HG03135 (cell line): ENCODE results near the gene SLC35E4.
"Not testable (repeated sequence)": the region's sequence is repeated elsewhere in the genome, so short reads cannot be mapped to it uniquely, and the experiment has no call there.

Experiments used
- ATAC-seq: cut with Tn5 transposase; IDR thresholded peaks from one replicate; pipeline ENCODE4 v1.9.1; 2021; ENCODE audit warnings: mild to moderate bottlenecking, moderate library complexity; ENCODE audit not compliant: unreplicated experiment

The SLC35E4 gene

GRCh38 chr22:30610299-30610698, 25.3 kb upstream of the SLC35E4 start:
- no peak for ATAC-seq

- no peak for ATAC-seq
Observed at GRCh38 chr22:30611197-30611596, 24.4 kb upstream of the SLC35E4 start.

DNA sequence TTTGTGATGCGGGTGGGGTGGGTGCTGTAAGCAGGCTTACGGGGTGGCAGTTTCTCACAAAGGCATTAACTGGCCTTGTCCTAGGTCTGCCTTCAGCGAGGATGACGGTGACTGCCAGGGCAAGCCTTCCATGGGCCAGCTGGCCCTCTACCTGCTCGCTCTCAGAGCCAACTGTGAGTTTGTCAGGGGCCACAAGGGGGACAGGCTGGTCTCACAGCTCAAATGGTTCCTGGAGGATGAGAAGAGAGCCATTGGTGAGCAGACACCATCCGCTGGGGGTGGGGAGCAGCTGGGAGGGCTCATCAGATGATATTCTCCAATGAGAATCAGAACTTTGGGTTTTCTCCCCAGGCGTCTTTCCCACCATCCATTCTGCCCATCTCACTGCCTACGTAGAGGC, 22.8 kb upstream of the SLC35E4 start:
- ATAC-seq = no peak

GRCh38 chr22:30614268-30614667, 21.3 kb upstream of the SLC35E4 start:
- ATAC-seq = no peak

DNA sequence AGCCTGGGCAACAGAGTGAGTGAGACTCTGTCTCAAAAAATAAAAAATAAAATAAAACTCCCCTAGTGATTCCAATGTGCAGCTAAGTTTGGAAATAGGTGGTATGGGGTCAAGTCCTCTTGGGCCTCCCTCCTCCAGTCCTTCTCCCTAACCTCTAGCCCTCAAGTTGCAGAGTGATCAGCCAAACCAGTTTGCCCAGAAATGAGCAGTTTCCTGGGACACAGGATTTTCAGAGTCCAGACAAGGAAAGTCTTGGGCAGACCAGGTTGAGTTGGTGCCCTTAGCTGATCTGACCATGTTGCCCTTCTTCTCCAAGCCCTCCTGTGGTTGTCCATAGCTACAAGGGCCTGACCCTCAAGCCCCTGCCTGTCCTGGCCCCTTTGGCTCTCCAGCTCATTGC, 20.7 kb upstream of the SLC35E4 start:
- ATAC-seq = no peak

DNA sequence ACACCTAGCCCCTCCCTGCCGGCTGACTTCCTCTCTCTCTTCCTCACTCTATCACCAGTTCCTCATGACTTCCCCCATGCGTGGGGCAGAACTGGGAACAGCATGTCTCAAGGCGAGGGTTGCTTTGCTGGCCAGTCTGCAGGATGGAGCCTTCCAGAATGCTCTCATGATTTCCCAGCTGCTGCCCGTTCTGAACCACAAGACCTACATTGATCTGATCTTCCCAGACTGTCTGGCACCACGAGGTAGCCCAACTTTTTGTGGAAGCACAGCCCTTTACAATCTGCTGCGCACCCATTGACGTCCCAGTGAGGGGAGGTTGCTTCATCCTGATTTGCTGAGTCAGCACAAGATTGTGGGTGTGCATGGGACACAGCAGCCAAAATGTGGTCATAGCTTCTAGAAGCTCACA, 20.0 kb upstream of the SLC35E4 start:
- ATAC-seq = no peak

DNA sequence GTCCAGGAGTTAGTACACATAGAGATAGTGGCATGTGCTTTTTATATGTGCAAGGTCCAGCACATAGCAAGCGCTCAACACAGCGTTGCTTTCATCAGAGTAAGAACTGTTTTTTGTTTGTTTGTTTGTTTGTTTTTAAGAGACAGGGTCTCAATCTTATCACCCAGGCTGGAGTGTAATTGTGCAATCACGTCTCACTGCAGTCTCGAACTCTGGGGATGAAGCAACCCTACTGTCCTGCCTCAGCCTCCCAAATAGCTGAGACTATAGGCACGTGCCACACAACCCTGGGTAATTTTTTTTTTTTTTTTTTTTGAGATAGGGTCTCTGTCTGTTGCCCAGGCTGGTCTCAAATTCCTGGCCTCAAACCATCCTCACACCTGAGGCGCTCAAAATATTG, 17.8 kb upstream of the SLC35E4 start:
- no peak for ATAC-seq

- not testable (repeated sequence) for ATAC-seq
Observed at GRCh38 chr22:30619909-30620308, 15.7 kb upstream of the SLC35E4 start.

DNA sequence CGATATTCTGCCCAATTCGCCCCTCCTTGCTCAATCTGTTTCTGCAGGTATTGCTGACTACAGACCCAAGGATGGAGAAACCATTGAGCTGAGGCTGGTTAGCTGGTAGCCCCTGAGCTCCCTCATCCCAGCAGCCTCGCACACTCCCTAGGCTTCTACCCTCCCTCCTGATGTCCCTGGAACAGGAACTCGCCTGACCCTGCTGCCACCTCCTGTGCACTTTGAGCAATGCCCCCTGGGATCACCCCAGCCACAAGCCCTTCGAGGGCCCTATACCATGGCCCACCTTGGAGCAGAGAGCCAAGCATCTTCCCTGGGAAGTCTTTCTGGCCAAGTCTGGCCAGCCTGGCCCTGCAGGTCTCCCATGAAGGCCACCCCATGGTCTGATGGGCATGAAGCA, 9.2 kb upstream of the SLC35E4 start:
- ATAC-seq = no peak

DNA sequence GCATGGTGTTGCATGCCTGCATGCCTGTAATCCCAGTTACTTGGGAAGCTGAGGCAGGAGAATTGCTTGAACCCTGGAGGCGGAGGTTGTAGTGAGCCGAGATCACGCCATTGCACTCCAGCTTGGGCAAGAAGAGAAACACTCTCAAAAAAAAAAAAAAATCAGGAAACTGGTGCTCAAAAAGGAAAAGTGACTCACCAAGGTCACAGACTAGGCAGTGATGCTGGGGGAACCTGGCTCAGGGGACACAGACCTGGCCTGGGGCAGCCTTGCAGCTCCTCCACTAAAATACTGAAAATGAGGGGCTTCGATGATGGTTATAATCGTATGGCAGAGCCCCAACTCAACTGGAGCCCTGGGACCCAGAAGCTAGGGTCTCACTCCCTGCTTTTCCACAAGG, 8.1 kb upstream of the SLC35E4 start:
- no peak for ATAC-seq

DNA sequence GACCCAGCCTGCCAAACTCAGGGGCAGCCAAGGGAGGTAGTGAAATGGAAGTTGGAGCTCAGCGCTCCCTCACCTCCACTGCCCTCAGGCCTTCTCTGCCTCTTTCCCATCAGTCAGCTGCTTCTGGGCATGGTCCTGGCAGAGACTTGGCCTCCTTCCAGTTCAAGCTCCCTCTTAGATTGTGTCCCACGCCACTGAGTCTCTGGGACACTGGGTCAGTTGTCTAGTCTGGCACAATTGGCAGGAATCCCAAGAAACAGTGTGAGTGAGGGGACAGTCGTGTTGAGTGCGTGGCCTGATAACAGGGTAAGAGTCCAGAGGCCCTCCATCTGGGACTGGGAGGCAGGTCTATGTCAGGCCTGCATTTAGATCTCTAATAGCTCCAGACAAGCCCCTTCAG, 7.1 kb upstream of the SLC35E4 start:
- no peak for ATAC-seq

- not testable (repeated sequence) for ATAC-seq
Observed at GRCh38 chr22:30631469-30631868, 4.1 kb upstream of the SLC35E4 start.

DNA sequence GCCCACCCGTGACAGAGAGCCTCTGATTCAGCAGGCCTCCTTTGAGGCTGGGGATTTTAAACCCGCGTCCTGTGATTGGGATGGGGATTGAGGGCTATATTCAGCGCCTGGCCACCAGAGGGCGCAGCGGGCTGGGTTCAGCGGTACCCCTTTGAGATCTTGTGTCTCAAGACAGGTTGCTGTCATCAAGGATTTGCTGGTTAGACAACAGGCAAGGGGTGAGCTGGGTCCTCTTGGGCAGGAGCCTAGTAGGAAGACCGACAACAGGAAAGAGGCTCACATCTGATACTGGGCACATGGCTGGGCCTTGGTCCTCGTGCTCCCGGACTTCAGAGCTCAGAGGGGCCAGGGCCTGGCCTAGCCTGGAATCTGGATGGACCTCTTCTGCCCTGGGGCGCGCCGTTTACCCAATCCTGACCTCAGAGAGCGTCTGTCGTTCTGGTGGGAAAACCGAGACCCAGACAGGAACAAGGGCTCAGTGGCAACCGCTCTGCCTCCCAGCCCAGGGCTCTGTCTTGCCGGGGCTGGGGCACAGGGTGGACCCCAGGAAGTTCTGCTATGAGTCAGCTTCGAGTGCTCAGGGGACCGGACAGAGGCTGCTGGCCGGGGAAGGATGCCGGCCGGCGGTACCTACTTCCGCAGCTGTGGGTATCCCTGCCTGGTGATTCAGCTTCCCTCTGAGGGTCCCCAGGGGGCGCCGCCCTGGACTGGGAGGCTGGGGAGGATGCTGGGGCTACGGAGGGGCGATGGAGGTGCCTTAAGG, 929 bp upstream of the SLC35E4 start:
- ATAC-seq = peak; percentile 50

DNA sequence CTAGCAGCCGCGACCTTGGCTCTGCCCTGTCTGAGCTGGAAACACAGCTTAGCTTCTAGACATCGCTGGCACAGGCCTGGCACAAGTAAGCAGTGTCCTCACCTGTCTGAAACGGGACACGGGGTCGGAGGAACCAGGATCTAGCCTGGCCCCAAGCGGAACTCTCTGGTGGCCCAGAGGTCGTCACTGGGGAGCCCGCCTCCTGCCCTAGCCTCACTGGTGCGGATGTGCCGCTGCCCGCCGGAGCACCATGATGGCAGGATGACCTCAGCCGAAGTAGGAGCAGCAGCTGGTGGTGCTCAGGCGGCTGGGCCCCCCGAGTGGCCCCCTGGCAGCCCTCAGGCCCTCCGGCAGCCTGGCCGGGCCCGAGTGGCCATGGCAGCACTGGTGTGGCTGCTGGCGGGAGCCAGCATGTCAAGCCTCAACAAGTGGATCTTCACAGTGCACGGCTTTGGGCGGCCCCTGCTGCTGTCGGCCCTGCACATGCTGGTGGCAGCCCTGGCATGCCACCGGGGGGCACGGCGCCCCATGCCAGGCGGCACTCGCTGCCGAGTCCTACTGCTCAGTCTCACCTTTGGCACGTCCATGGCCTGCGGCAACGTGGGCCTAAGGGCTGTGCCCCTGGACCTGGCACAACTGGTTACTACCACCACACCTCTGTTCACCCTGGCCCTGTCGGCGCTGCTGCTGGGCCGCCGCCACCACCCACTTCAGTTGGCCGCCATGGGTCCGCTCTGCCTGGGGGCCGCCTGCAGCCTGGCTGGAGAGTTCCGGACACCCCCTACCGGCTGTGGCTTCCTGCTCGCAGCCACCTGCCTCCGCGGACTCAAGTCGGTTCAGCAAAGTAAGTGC, 871 bp downstream of the SLC35E4 start:
- ATAC-seq = no peak

DNA sequence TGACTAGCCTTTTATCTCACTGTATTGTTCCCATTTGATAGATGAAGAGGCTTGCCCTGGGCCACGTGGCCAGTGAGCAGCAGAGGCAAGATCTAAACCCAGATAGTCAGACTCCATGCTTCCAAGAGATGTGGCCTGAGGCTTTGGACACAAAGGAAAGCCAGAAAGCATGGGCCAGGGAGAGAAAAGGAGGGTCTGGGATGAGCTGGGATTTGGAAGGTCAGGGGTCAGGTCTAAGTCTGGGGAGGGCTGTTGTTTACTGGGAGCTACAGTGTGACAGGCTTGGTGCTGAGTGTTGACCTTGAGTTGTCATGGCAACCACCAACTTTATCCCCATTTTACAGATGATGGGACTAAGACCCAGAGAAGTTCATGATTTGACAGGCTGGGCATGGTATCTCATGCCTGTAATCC, 2.1 kb downstream of the SLC35E4 start:
- ATAC-seq = no peak

DNA sequence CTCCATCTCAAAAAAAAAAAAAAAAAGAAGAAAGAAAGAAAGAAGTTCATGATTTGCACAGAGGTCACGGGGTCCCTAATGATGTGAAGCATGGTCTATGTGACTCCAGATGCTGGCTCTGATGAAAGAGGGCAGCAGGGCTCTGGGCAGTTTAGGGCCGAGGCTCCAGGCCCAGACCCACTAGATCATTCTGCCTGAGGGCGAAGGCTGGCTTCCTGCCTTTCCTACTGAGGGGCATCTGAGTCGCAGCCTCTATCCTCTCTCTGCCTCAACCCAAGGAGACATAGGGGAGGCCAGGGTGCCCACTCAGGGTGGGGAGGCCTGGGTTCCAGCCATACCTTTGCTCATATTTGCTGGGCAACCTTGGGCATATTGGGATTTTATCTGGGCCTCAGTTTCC, 4.8 kb downstream of the SLC35E4 start:
- no peak for ATAC-seq

- no peak for ATAC-seq
Observed at GRCh38 chr22:30640839-30641430, 5.4 kb downstream of the SLC35E4 start.

DNA sequence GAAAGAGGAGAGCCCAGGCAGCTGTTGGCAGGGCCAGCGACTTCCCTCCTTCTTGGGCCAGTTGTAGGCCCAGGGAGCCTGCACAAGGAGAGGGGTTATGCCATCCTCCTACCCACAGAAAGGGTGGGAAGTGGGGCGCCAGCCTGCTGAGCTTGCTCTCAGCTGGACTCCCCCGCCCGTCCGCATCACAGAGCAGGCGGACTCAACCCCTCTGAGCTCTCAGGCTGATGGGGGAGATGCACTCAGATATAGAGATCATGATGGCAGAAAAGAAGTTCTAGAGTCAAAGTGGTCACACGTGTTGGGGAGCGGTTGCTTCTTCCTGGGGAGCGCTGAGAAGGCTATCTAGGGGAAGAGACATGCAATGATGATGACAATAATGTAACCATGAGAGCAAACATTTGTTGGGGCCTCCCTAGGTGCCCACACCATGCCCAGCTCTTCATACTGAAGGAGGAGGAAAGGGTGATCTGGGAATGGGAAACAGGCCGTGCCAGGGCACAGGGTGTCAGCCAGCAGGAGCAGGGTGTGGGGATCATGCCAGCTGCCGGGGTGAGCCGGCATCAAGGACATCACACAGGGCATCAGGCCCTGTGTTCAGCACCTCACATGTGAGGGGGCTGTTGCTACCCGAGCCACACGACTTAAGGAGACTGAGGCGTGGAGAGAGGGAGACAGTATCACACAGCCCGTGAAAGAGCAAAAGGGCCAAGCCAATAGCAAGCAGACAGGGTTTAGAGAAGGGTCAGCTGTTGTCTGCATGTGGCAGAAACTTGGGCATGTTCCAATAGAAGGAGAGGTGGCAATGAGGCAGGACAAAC, 7.7 kb downstream of the SLC35E4 start:
- no peak for ATAC-seq

DNA sequence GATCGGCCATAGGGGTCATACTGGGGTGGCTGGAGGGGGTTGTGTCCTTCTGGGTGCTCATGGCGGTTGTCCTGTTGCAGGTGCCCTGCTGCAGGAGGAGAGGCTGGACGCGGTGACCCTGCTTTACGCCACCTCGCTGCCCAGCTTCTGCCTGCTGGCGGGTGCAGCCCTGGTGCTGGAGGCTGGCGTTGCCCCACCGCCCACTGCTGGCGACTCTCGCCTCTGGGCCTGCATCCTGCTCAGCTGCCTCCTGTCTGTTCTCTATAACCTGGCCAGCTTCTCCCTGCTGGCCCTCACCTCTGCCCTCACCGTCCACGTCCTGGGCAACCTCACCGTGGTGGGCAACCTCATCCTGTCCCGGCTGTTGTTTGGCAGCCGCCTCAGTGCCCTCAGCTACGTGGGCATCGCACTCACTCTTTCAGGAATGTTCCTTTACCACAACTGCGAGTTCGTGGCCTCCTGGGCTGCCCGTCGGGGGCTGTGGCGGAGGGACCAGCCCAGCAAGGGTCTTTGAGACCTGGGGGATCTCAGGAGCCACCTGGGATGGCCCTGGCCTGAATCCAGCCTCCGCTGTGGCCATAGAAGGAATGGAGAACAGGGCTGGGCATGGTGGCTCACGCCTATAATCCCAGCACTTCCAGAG, 11.1 kb downstream of the SLC35E4 start:
- ATAC-seq = no peak

DNA sequence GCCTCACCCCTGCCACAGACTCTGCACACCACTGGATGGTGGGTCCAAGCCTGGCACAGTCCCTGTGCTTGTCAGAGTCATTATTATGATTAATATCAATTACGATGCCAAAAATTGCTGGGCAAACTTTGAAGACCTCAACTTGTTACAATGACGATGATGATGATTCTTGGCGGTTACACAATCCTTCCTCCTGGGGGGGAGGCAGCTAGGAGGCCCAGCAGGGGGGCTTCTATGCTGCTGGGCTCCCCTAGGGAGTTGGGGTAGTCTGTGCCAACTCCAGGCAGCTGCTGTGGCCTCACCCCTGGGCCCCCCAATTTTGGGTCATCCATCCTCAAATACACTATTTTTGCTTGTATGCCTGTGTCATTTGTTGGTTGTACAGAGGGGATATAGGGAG, 12.0 kb downstream of the SLC35E4 start:
- ATAC-seq = no peak

DNA sequence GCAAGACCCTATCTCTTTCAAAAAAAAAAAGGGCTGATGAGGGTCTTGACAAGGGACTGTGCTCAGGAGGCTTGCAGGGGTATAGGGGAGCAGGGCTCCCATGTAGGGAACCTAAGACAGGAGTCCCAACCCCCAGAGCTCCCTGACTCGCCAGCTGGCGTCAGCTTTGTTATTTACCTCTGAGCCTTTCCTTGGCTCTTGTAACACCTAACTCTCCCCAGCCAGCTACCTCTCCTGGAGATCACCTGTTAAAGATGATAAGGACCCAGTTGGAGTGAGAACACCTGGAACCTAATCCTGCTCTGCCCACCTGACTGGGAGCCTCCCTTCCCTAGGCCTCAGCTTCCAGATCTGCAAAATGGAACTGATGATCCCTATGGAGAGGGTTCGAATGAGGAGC, 13.2 kb downstream of the SLC35E4 start:
- ATAC-seq = no peak
